NCI-H460 (cell line): ENCODE data around the gene JAM3. TPM values are rescaled to one million over a fixed set of nuclear protein-coding genes. Genes with fewer than 3 reads are reported as not detected.

Experiments
- DNase-seq: peaks from one replicate; pipeline ENCODE4 v3.0.0-alpha.2; 2016; ENCODE audit warnings: low read depth; ENCODE audit errors: extremely low read depth
- total RNA-seq: library from RNA; depleted of rRNA; stranded (reverse); fragments of >200 nt; shearing (Covaris generic); gene quantifications from 2 replicates; pipeline ENCODE4 v1.2.3, GENCODE V29; 2014

JAM3 gene
- total RNA-seq, 1 experiment from 2014 or later = 11.6 TPM

DNA sequence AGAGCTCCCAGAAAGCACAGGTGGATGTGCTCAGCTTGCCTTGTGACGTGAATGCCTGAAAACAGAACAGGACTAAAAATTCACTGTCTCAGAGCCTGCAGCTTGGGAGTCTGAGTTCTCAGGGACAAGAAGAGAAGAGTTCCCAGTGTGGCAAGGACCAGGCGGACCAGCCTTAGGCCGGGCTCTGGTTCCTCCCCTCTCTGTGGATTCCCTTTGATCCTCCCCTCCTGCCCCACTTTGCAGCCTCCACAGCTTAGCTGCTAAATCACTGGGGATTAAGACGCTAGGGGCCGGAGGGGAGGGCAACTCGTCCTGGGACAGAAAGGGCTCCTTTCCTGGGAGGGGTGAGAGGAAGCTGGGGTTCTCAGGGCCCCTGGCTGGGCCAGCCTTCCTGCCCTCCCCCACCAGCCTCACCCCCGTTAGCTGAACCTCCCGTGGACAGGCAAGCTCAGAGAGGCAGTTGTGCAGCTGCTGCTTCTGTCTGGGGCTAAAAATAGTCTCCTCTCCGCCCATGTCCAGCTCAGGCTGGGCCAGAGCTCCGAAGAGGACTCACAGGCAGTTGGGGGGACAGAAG is 29.9 kb upstream of the JAM3 start:
- DNase-seq = no peak

DNA sequence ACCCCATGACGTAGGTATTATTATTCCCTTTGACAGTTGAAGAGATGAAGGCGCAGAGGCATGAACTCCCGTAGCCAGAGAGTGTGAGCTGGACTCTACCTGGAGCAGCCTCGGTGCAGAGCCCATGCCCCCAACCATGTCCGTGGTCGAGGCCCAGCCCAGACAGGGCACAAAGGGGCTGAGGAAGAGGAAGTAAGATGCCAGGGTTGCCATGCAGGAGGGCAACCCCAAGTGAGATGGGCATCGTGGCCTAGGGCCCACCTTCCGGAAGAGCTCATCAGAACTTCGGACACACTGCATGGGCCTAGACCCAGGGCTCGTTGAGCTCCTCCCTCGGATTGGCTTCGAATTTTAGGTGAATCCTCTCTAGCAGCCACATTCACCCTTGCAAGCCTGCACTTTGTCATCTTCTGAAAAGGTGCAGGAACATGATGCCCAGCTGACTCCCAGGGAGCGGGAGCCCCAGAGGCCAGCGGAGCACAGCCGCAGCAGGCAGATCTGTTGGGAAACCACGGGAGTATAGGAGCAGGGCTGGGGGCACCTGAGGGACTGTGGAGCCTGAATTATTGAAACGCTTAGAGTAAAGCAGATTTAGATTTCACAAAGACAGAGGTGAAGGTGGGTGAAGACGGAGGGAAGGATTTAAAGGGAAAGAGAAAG is 29.0 kb upstream of the JAM3 start:
- DNase-seq = no peak

DNA sequence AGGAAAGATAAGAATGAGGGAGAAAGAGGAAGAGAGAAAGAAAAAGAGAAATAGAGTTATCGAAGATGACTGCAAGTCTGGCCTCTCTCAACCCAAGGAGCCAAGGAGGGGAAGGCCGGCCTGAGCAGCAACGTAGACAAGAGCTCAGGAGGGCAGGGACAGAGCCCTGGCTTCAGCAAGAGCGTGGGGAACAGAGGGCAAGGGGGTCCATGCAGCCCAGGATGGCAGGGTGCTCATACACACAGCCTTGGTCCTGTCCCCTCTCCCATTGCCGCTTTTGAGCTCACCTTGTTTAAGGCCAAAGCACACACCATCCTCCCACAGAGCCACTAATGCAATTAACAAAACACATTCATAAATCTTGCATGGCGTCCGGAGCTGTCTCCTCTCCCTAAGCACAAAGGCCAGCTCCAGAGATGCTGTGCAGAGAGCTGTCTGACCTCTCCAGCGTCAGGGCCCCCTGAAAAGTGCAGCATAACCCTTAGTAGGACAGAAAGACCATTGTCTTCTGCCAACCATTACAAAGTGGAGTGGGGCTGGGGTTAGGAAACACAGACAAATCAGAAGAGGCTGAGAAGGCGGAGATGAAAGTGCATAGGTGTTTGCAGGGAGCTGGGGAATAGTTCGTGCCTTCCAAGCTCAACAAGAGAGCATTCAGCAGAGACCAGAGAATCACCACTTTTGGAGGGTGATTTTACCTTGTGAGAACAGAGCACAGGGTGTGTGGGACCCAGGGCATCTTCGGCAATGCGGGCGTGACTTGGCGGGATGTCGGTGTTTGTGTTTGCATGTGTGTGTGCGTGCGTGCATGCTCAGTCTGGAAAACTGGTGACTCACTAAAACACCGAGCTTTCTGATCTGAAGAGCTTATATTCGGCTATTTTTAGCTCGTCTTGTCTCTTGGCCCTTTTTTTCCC is 28.2 kb upstream of the JAM3 start:
- peak; percentile 20 for DNase-seq

DNA sequence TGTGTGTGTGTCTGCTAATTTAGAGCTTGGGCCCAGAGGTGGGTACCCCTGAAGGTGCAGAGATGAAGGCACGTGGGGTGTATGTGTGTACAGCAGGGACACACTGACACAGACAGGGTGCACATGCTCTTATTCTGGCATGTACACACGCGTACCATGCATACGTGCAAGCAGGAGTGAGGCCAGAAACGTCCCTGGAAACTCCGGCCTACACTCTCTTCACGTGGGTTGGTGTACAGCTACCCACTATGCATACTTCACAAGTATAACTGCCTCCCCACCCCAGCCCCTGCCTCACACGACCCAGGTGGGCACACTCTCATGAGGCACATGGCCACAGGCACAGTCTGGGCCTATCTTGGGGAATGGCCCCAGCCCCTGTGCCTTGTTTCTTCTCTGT is 27.5 kb upstream of the JAM3 start:
- no peak for DNase-seq

DNA sequence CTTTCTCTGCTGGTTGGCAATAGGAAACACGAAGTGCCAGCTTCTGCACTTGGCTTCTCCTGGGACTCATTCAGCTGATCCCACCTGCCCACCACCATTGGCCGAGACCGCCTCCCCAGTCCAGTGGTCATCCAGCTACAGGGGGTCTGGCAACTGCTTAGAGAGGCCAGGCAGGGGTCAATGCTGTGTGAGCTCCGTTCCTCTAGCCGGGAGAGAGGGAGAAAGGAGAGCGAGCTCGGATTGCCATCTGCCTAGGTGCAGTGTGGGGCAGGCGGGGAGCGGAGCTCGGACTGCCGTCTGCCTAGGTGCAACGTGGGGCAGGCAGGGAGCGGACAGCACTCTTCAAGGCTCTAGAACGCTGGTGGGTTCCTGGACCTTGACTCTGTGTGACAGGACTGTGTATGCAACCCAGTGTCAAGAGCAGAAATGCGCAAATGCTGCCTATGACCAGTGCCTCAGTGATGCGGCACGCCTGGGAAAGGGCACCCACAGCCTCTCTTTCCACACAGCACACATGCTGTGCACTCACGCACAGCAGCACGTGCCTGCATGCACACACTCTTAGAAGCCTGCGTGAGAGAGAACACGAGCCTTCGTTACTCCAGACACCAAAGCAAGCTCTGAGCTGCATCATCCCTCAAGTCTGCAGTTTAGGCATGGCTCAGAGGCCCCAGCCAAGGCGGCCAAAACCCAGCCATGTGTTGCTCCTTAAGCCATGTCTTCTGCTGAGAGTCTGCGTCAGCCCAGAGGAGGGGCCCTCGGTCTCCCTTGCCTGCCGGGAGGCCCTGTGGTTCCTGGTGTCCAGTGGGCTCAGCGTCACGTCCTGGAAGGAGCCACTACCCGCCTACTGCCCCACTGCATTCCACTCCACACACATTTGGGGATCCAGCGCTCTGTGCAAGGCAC is 26.8 kb upstream of the JAM3 start:
- DNase-seq = no peak

DNA sequence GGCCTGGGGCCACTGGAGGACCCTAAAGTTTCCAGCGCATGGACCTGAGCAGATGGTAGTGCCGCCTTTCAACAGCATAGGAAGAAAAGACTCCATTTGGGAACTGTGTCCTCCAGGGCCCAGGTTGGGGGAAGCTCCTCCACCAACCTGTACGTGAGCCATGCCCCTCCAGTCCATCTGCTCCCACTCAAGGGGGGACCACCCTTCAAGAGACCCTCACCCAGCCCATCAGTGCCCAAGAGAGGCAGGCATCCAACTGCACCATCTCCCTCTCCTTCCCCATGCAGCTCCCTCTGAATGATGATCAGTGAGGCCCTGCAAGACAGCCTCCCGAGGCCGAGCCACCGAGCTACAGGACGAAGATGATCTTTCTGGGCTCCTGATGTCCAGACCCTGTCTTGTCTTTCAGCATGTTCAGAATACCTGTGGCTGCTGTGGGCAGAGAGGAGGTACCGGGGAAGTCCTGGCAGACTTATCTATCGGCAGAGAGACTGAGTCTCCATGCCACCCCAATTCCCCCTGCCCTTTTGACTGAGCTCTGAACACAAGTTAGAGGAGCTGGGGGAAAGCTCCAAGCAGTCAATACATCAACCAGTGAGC is 25.0 kb upstream of the JAM3 start:
- DNase-seq = no peak

DNA sequence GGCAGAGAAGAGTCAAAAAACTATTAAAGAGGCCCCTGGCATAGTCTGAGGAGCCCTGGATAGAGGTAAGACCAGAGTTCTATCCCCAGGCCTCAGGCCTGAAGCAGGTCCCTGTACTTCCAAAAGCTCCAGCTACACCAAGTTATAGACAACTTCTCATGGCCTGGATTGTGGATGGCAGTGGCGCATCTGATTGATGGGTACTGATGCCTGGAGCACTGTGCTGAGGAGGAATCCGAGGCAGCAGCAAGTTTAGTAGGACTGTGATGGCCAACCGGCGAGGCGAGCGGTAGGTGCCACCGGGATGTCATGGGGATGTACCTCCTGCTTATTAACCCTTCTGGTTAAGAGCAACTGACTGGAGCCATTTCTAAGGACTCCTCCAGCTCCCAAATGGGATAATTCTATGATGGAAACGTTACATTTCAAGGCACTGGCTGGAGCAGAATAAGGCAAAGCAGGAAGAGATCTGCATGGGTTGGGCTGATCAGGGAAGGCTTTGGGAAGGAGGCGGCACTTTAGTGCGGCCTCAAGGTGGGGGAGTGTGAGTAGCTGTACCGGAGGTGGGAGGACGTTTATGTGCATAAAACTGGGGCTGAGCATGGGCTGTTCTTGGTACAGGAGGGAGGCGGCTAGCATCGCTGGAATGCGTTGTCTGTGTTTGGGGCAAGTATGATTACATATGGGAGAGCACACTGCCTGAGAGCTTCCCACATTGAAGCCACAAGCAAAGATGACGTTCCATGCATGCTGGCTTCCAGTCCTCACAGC is 24.2 kb upstream of the JAM3 start:
- no peak for DNase-seq

DNA sequence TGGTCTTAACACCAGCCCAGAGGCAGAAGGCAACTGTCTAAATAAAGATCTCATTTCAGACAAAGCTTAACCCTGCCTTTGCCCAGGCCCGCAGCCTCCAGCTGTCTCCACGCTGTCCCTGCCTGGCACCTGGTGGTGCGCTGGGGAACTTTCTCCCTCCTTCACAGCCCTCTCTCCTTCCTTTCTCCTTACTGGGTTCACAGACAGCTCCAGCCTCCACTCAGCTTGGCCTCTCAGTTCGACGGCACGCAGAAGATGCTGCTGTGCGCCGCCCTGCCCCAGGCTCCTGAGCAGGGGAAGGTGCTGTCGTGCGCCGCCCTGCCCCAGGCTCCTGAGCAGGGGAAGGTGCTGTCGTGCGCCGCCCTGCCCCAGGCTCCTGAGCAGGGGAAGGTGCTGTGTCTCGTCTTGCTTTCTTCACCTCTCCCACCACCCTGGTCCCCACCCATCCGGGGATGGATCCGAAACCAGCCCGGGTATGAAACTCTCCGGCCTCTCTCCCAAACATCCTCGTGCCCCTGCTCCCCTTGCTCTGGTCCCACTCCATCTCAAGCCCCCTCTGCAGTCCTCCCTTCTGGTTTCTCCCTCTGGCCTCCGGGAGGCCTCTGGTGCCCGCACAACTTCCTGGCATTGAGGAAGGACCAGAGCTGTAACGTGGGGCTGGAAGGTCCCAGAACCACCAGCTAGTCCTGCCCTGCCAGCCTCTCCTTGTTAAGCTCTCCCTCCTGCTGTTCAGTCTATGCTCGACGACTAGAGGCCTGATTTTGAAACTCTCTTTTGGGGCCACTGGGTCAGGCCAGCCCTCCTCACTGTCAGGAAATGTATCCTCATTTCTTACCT is 22.9 kb upstream of the JAM3 start:
- DNase-seq = no peak

DNA sequence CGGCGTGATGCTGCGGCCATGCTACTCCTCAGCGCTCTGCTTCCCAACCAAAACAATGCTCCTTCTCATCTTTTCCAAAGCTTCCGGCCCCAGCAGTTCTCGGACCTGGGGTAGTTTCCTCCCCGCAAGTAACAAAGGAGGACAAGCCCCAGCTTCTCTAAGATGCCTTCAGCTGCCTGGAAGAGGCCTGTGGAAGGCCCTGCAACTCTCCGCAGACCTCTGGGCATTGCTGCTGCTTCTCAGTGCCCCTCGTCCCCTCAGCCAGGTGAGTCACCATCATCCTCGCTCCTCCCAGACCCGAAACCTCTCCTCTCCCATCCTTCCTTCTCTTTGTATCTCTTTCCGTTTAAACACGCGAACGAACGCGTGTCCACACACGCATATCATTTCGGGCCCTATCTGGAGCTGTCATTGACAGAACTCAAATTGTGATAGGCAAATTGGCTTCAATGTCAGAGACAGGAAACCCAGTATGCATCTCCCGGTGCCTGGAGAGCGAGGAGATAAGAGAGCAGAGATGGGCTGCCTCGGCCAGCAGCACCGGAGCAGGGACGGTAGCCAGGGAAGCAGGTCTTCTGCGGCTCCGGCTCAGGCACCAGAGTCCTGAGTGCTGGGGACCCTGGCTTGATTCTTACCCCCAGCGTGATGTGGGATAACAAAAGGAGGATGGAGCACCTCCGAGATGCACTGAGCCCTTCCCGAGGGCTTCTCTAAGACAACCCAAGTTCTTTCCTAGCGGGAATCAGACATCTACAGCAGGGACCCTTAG is 22.0 kb upstream of the JAM3 start:
- no peak for DNase-seq

DNA sequence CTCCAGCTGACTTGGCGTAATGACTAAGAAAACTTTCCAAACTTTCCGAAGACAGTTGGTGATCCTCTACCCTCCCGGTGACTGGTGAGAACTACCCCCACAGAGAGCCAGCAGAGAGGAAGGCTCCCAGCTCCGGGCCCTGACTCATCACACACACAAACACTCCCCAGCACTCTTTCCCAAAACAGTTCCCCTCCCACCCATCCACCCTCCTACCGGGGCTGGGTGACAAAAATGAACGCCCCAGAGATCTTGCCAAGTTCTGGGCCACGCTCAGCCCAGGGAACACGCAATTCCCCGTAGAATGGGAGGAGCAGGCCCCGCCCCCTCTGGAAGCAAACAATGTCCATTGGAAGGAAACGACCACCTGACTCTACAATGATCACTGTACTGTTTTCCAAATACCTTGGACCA is 21.3 kb upstream of the JAM3 start:
- no peak for DNase-seq

DNA sequence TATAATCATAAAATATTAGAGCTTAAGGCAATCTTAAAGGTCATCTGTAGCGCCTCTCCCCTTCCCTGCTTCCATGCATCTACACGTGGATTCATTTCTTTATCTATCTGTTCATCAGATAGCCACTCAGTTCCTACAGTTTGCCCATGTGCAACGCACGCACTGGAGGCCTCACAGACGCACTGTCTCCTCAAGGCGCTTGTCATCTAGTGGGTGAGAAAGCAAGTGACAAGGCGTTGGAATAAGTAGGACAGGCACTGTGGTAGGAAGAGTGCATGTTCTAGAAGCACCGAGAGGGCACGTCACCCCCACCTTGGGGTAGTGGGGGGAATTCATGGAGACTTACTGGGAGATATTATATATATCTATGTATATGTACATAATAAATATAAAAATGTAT is 20.8 kb upstream of the JAM3 start:
- no peak for DNase-seq

DNA sequence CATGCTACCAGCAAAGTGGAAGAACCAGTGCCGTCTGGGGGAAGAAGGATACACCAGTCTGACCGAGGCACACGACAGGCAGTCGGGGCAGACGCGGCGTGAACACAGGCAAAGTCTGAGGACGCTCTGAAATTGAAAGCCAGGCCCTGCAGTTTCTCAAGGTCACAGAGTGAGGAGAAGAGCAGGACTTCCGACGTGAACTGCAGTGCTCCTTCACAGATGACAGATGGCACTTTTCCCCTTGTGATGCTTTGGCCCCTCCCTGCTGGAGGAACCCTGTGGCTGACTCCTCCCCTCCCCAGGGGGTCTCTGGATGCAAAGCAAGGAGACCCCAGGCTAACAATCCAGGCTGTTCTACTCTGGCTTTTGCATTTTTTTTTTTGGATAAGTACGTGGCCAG is 19.6 kb upstream of the JAM3 start:
- no peak for DNase-seq

DNA sequence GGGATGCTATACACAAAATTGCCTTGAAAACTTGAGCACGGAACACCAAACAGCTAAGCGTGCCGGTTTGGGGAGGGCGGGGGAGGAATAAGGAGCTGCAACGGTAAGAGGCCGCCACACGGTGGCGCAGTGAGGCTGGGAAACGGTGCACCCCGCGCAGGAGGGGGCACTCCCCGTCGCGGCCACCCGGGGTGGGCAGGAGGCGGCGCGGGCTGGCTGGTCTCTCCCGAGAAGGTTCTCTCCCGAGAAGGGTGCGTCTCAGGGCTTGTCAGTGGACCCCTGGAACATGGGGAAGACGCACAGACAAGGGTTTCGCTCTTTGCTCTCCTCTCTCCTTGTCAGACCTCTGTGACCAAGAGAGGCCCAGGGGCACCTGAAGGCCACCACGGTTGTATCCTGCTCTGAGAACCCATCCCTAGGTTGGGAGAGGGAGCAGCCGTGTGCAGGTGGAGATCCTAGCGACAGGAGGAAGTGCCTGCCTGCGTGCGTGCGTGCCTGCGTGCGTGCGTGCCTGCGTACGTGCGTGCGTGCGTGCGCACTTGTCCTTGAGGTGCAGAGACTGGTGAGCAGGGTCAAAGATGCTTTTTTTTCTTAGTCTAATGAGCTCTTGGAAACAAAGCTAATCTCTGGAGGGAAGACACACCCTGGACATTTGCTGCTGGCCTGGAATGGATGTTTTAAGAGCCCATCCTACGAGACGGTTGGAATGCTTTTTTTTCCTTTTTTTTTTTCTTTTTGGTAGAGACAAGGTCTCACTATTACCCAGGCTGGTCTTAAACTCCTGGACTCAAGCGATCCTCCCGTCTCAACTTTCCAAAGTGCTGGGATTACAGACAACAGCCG is 18.1 kb upstream of the JAM3 start:
- peak; percentile 33 for DNase-seq

DNA sequence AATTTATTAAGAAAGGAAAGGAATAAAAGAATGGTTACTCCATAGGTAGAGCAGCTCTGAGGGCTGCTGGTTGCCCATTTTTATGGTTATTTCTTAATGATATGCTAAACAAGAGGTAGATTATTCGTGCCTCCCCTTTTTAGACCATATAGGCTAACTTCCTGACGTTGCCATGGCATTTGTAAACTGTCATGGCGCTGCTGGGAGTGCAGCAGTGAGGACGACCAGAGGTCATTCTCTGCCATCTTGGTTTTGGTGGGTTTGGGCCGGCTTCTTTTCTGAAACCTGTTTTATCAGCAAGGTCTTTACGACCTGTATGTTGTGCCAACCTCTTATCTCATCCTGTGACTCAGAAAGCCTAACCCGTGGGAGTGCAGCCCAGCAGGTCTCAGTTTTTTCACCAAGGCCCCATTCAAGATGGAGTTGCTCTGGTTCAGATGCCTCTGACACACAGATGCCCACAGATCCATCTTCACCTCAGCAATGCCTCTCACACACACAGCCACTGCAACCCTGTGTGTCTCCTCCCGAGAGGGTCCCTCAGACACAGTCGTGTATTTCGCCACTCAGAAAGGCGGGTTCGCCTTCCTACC is 16.4 kb upstream of the JAM3 start:
- DNase-seq = no peak

DNA sequence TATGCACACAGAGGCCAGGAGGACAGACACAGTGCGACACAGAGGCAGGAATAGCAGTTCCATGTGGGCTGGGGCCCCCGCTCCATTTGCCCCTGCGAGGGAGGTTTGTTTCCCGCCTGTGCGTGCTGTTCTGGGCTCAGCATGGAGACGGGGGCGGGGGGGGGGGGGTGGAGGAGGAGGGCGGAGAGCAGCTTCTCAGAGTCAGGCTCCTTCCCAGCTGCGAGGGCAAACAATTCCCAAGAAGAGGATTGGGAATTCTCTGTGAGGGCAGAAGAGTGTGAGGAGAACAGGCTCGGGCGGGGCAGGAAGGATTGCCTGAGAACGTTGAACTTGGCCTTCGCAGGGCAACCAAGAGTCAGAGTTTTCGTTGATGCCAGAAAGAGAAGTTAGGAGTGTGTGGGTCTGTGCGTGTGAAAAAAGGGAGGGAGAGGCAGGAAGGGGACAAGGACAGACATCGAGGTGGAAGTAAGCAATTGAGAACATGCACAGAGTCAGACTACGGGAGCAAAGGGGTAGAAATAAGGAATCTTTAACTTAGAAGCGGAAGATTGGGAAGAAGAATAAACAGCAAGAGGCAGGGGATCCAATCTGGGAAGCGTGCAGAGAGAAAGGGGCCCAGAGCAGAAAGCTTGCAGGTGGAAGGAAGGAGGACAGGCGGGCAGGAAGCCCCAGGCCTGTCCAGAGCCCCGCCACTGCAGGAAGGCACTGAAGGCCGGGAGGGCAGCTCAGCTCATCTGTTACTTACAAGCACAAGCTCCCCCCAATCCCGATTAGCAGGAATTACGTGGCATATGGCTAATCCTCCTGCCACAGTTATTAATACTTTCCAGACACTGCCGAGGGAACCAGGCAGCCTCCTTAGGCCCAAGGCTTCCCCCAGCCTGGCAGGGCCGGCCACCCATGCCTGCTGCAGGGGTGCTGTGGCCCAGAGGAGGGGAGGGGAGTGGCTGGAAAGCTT is 15.6 kb upstream of the JAM3 start:
- no peak for DNase-seq

DNA sequence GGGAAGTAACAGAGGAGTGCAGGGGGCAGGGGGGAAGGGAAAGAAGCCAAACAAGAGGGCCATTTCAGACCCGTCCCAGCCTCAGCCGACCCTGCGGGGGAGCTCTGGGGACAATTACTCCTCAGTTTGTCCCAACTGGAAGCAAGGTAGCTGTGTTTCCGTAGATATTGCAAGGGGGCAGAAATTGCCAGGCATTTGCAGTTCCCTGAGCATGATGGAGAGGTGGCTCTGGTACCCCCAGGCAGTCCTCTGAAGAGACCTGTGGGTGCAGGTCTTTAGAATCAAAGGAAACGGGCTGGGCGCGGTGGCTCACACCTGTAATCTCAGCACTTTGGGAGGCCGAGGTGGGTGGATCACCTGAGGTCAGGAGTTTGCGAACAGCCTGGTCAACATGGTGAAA is 13.8 kb upstream of the JAM3 start:
- DNase-seq = no peak
